GOT3 (cell line): ENCODE results near the gene SERGEF.
"Not testable (repeated sequence)": the region's sequence is repeated elsewhere in the genome, so short reads cannot be mapped to it uniquely, and the experiment has no call there.

Source experiments
- DNase-seq: peaks from one replicate; lab custom pipeline; 2025; ENCODE audit warnings: mixed read lengths; lab: John Stamatoyannopoulos, UW

Gene SERGEF

DNA sequence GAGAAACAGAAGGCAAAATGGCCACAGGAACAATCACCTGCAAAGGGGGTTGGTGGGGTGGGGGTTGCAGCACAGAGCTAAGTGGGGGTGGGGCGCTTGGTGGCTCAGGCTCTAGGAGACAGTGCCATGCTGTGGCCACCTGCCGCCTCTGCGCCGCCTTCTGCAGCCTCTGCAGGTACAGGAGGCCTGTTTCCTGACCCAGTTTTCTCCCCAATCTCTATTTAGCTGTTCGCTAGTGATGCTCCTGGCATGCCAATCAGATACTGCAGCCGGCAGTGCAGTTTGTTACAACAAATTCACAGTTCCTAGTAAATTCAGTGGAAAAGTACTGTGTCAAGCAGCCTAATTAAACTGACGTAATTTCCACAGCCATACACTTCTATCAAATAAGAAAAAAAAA, 106.4 kb downstream of the SERGEF start:
- no peak for DNase-seq

DNA sequence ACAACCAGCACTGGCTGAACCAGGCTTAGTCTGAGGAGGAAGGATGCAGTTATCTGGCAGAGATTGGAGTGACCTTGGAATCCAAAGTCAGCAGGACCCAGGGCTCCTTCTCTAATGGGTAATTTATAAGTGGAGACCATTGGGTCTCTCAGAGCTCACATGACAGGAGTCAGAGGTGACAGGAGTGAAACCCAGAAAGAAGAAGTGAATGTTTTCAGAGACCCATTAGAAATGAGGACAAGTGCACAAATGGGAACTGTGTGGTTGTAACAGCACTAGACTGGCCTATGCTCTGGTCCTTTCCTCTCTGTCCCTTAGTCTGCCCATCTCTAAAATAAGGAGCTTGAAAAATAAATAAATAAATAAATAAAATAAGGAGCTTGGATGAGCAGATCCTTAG, 107.4 kb downstream of the SERGEF start:
- DNase-seq: no peak

DNA sequence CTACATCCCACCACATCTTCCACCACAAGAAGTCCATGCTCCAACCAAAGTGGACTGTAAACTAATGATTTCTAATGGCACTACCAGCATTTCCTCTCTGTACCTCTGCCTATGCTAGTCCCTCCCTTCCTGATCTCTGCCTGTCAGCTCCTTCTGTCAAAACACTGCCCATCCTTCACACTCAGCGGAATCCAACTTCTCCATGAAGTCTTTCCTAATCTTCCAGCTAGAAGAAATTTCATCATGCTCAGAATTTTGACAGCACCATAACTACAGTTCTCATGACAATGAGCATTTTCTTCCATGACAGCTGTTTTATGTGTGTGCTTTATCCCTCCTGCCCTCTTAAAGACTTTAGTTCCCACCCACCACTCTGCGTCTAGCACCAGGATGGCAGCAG, 111.4 kb downstream of the SERGEF start:
- no peak for DNase-seq

DNA sequence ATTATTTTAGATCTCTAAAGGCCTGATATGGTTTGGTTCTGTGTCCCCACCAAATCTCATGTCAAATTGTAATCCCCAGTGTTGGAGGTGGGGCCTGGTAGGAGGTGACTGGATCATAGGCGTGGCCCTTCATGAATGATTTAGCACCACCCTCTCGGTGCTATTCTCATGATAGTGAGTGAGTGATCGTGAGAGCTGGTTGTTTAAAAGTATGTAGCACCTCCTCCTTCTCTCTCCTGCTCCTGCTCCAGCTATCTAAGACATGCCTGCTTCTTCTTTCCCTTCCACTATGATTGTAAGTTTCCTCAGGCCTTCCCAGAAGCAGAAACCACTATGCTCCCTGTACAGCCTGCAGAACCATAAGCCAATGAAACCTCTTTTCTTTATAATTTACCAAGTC, 114.1 kb downstream of the SERGEF start:
- no peak for DNase-seq

DNA sequence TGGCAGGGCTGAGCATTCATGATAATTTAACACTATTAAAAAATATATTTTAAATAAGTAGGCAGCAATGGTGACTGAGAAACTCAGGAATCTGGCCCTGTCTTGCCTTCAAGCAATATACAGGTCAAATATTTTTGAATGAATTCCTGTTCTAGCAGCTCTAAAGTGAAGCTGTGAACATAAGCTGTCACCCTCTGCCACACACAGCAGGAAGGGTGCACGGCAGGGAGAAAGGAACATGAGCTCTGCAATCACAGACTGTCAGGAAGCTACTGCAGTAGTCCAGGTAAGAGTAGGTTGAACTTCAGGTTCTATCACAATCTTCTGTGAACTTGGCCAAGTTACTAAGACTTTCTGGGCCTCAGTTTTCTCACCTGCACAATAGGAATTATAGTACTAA, 114.8 kb downstream of the SERGEF start:
- DNase-seq: no peak

DNA sequence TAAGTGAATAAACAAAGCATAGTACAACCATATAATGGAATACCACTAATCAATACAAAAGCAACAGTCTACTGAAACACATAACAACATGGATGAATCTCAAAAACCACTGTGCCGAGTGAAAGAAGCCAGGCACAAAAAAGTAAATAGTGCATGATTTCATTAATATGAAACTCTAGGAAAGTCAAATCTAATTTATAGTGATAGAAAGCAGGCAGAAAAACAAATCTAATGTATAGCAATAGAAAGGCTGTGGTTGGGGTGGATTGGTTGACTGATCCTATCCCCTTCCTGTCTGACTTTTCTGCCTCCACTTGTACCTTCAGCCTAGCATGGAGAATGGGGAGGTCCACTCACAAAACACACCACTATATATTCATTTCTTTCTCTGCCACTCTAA, 115.4 kb downstream of the SERGEF start:
- no peak for DNase-seq

DNA sequence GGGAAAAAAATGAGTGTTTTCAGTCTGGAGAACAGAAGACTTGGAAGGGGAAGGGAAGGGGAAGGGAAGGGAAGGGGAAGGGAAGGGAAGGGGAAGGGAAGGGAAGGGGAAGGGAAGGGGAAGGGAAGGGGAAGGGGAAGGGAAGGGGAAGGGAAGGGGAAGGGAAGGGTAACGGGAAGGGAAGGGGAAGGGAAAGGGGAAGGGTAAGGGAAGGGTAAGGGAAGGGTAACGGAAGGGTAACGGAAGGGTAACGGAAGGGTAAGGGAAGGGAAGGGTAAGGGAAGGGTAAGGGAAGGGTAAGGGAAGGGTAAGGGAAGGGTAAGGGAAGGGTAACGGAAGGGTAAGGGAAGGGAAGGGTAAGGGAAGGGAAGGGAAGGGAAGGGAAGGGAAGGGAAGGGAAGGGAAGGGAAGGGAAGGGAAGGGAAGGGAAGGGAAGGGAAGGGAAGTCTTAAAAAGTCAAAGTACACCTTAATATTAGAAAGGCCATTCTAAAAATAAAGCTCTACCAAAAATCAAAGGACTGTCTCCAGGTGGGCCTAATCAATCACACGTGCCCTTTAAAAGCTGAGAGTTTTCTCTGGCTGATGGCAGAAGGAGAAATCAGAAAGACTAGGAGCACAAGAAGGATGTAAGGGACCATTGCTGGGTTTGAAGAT, 116.2 kb downstream of the SERGEF start:
- not testable (repeated sequence) for DNase-seq

DNA sequence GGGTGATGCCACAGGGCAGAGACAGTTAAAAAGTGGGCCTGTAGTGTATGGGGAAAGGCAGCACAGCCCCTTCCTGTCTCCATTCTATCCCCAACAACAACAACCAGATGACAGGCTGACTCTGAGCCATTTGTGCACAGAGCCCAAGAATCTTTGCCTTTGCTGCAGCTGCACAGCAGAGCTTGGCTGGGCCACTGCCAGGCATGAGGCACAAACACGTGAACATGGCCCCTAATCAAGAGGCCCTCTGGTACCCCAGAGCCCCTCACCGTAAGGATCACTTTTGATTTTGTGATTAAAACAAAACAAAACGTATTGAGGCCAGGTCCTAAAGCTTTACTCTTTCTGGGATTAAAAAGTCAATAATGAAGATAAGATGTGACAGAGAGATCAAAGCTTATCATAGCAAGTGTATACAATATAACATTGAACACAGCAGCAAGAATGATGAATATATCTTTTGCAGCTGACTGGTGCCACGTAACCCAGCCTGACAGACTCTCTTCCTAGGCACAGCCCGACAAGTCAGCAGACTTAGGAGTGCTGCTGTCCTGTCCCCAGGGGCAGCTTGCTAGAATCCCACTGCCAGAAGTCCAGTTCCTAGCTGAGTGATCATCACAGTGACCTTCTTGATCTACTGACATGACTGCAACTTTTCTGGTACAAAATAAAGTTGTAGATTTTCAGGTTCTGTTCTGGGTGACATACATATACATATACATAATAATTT, 117.8 kb downstream of the SERGEF start:
- no peak for DNase-seq

DNA sequence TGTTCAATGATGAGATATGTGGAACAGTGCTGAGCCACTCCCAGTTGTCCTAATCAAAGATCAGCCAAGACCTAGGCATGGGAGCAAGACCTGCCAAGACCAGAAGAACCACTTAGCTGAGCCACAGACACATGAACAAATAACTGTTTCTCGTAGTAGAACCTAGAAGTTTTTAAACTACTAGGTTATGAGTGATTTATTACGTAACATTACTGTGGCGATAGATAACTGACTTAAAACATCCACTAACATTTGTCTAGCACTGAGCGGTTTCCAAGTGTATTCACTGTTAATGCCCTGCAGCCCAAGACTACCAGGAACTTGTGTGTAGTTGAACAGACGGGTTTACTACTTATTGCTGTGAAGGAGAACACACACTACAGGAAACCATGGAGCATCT, 120.4 kb downstream of the SERGEF start:
- DNase-seq: no peak

DNA sequence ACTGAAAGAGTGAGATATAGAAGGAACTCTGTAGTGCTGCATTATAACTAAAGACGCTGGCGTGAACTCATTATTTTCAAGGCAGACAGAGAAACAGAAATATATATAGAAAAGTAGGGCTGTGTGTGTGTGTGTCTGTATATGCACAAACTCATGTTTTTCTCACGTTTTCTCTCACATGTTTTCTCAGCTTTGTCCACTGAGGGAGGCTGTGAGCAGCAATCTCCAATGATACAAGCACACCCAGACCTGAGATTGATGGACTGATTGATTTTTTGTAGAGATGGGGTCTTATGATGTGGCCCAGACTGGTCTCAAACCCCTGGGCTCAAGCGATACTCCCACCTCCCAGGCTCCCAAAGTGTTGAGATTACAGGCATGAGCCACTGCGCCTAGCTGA, 122.5 kb downstream of the SERGEF start:
- no peak for DNase-seq

DNA sequence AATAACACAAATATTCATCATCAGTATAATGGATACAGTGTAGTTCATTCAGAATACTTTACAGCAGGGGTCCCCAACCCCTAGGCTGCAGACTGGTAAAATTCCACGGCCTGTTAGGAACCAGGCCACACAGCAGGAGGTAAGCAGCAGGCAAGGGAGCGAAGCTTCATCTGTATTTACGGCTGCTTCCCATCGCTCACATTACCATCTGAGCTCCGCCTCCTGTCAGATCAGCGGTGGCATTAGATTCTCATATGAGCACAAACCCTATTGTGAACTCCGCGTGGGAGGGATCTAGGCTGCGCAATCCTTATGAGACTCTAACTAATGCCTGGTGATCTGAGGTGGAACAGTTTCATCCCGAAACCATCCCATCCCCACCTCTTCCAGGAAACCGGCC, 125.1 kb downstream of the SERGEF start:
- no peak for DNase-seq

DNA sequence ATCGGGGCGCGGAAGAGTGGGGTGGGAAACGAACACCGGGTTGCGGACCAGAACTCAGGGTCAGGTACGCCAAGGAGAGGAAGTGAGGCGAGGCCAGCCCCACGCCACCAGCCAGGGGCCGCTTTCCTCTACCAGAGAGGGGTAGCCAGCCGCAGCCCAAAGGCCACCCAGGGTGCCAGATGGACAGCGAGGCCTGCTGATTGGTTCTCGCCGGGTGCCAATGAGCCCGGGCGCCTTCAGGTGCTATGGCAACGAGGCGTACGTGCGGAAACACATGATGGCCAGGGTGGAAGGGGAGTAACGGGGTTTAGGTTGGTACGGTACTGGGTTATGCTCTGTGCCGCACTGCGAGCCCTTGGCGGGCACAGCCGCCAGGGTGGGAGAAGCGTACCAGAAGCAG, 128.9 kb downstream of the SERGEF start:
- no peak for DNase-seq

DNA sequence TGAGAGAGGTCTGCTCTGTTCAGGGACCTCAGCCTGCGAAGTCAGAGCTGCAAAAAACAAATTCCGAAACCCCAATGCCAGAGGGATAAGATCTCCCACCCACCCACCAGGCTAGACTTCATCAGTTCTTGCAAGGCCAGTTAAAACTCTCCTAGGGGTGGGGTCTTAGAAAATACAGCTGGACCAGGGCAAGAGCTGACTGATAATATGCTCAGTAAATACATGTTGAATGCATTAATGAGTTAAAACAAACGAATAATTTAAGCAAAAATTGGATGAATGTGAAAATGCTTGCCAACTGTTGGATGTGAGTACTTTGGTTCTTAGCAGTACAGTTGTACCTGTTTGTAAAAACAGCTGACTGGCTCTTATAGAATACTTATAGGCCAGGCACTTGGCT, 129.8 kb downstream of the SERGEF start:
- no peak for DNase-seq

DNA sequence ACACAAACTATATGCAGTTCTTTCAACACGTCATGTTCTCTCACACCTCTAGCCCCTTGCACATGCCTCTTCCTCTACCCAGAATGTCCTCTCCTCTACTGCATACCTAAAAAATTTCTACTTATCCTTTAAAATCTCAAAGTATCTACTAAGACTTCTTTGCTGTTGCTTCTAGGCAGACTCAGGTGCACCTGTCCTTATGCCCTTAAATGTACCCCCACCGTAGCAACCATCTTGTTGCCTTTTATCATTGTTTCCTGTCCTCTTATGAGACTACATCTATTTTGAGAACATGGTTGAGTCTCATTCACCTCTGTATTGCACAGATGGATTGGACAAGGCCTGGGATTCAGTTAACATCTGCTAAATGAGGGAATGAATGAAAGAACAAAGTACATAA, 134.1 kb downstream of the SERGEF start:
- no peak for DNase-seq

DNA sequence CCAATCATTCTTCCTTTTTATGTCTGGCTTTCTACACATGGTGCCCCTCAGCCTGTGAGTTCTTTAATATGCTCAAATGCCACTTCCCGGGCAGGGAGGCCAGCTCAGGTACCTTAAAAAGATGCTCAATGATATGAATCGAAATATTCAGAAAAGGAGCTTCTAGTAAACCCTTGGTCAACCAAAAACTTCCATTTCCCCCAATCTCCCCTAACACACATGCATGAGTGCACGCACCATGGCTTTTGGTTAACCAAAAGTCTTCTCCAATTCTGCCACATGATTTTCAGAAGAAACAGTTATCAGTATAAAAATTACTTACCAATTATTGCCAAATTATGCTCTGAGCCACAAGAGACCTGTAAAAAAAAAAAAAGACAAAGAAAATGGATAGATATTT, 135.0 kb downstream of the SERGEF start:
- DNase-seq: no peak

DNA sequence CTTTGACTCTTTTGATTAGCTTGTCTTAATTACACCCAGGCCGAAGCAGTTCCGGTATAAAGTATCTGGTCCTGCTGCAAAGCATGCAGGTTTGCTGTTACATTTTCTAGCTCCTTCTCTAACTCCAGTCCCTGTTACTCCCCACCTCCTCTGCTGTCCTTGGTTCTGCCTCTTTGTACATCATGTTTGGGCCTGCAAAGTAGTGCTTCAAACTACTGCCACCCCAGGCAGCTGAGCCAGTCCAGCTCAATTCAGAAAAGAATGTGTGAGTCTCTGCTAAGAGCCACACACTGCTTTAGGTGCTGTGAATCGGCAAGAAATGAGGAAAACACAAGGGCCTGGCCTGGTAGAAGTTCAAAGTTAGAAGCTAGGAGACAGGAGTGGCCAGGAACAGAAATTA, 136.0 kb downstream of the SERGEF start:
- DNase-seq: no peak

DNA sequence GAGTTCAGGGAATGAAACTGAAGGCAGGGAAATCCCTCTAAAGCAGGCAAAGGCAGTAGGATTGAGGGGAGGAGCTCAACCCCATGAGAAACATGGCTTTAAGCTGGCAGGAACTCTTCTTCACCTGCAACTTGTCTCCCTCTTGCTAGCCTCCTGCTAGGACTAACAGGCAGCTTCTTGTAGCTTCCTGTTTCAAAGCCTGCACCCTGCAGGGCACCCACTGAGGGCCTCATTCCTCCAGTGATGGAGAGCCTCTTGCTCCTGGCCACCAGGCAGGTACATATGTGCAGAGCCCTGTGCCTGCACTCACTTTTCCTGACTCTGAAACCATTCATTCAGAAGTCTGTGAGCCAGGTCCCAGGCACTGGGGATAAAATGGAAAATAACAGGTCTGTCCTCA, 137.0 kb downstream of the SERGEF start:
- no peak for DNase-seq

DNA sequence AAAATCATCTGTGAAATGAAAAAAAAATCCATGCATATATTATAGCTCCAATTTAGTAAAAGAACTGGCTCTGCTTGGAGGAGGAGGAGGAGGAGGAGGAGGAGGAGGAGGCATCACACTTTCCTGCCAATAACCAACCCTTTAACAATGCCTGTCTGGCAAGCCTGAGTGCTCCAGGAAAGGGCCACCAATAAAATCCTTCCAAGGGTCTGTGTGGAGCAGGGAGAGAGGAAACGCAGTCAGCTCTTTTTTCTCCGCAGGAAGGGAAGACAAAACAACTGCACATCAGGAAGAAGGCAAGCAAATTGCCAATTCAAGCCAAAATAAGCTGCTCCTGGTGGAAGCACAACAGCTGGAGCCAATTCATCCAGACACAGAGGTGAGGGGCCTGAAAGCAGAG, 139.3 kb downstream of the SERGEF start:
- no peak for DNase-seq

DNA sequence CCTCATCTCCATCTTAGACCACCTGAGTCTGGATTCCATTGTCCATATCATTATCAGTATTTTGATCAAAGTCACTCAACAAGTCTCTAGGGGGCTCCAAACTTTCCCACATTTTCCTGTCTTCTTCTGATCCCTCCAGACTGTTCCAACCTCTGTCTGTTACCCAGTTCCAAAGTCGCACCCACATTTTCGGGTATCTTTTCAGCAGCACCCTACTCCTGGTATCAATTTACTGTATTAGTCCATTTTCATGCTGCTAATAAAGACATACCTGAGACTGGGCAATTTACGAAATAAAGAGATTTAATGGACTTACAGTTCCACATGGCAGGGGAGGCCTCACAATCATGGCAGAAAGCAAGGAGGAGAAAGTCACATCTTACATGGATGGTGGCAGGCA, 144.4 kb downstream of the SERGEF start:
- not testable (repeated sequence) for DNase-seq

DNA sequence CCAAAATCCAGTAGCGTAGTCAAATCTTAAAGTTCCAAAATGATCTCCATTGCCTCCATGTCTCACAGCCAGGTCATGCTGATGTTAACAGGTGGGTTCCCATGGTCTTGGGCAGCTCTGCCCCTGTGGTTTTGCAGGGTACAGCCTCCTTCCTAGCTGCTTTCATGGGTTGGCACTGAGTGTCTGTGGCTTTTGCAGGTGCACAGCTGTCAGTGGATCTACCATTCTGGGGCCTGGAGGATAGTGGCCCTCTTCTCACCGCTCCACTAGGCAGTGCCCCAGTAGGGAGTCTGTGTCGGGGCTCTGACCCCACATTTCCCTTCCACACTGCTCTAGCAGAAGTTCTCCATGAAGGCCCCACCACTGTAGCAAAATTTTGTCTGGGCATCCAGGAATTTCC, 145.5 kb downstream of the SERGEF start:
- no peak for DNase-seq

DNA sequence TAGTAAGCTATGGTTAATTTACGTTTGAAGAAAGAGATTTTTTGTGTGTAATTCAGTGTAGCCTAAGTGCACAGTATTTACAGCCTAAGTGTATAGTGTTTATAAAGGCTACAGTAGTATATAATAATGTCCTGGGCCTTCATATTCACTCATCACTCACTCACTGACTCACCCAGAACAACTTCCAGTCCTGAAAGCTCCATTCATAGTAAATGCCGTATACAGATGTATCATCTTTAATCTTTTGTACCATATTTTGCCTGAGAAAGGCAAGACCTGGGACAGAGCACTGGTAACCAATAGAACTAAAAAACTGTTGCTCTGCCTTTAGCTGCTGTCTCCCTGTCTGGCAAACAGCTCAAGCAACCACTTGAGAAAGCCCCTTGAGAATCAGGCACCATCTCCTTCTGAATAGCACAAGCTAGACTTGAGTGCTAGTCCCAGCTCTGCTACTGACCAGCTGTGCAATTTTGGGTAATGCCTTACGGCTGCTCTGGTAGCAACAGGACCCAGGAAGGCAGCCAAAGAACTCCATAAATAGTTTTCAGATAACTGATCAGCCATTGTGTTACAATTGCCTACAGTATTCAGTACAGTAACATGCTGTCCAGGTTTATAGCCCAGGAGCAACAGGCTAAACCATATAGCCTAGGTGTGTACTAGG, 146.9 kb downstream of the SERGEF start:
- no peak for DNase-seq

DNA sequence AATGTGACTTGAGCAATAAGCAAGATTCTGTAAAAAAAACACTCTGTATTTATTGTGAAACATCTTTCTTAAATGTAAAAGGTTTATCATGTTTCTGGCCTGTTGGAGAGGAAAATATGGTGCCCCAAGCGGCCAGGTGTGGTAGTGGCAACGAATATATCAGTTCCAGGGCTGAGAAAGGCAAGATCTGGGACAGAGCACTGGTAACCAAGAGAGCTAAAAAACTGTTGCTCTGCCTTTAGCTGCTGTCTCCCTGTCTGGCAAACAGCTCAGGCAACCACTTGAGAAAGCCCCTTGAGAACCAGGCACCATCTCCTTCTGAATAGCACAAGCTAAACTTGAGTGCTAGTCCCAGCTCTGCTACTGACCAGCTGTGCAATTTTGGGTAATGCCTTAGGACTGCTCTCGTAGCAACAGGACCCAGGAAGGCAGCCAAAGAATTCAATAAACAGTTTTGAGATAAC, 148.3 kb downstream of the SERGEF start:
- DNase-seq: no peak

DNA sequence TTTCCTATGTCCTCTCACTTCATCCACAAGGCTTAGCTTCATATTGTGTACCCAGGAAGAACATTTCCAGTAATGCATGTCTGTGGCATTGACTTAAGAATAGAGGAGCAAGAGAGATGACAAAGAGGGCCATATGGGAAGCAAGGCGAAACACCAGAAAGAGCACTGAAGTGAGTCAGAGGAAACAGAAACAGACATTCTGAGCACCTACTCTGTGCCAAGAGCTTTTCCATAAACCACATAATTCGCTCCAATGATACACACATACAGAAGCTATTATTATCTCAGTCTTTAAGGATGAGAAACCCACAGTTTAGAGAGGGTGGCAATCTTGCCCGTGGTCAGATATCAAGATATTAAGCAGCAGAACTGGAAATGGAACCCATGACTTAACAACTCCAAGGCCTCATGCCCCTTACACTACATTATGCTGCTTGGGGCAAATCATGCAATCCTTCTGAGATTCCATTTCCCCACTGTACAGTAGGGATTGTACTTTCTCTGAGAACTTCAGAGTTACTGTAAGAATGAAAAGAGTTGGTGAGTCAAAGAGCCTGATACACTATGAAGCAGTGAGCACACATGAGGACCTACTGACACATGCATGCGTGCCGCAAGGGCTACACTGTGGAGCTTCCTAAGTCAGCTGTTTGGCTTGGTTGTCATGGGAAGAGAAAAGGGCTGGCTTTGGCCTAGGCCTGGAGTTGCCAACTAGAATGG, 151.7 kb downstream of the SERGEF start:
- DNase-seq: no peak
